GM06990 (cell line): ENCODE data around the gene SLC35F1.

Source experiments
- DNase-seq: peaks from one replicate; pipeline ENCODE4 v3.0.0-alpha.2; 2011; ENCODE audit not compliant: insufficient read length; ENCODE audit errors: extremely low read depth
- H3K27me3 ChIP-seq: replicated peaks from 2 replicates; pipeline ENCODE4 v1.6.0; 2011; ENCODE audit warnings: low read length; ENCODE audit not compliant: control insufficient read depth, insufficient read depth
- H3K36me3 ChIP-seq: 2 replicates; pipeline ENCODE4 v1.5.1; 2011; ENCODE audit warnings: low read length; ENCODE audit not compliant: control insufficient read depth, insufficient read depth
- H3K4me3 ChIP-seq: replicated peaks from 2 replicates; pipeline ENCODE4 v1.5.1; 2011; ENCODE audit warnings: low read depth, mild to moderate bottlenecking, control low read depth, low read length
- CTCF ChIP-seq: IDR thresholded peaks from 2 replicates; pipeline ENCODE4 v1.5.1; 2011; ENCODE audit warnings: low read length, control low read depth, mild to moderate bottlenecking, inconsistent platforms; ENCODE audit not compliant: insufficient read depth, poor library complexity, severe bottlenecking

SLC35F1 gene

GRCh38 chr6:117986396-117986795 is 79.3 kb downstream of the SLC35F1 start:
- no peaks in the 10 kb centered on the region for H3K36me3 ChIP-seq
- no peak for DNase-seq
- no peak overlapping the region for H3K4me3 ChIP-seq
- no peaks in the 10 kb centered on the region; the same call in 1 of the 2 replicates for H3K27me3 ChIP-seq
- TF ChIP-seq CTCF = no peak

GRCh38 chr6:117989086-117989485 is 82.0 kb downstream of the SLC35F1 start:
- no peaks in the 10 kb centered on the region for H3K36me3 ChIP-seq
- TF ChIP-seq CTCF = no peak
- DNase-seq = no peak
- H3K27me3 ChIP-seq = no peaks in the 10 kb centered on the region; the same call in 1 of the 2 replicates
- no peak overlapping the region for H3K4me3 ChIP-seq

- H3K27me3 ChIP-seq = no peaks in the 10 kb centered on the region; the same call in 1 of the 2 replicates
- DNase-seq = no peak
- TF ChIP-seq CTCF = no peak
- no peak overlapping the region for H3K4me3 ChIP-seq
- no peaks in the 10 kb centered on the region for H3K36me3 ChIP-seq
Measured at GRCh38 chr6:117990151-117990550, 83.1 kb downstream of the SLC35F1 start.

- Histone ChIP-seq H3K27me3 (no peaks in the 10 kb centered on the region), H3K36me3 (no peaks in the 10 kb centered on the region), H3K4me3 (no peak overlapping the region)
- no peak for TF ChIP-seq CTCF
- DNase-seq = no peak
Measured at GRCh38 chr6:117992856-117993255, 85.8 kb downstream of the SLC35F1 start.

GRCh38 chr6:118012944-118013343 is 105.9 kb downstream of the SLC35F1 start:
- Histone ChIP-seq H3K36me3 (no peaks in the 10 kb centered on the region), H3K27me3 (no peaks in the 10 kb centered on the region), H3K4me3 (no peak overlapping the region)
- TF ChIP-seq CTCF = no peak
- DNase-seq = no peak

GRCh38 chr6:118016532-118016931 is 109.5 kb downstream of the SLC35F1 start:
- H3K27me3 ChIP-seq = no peaks in the 10 kb centered on the region
- TF ChIP-seq CTCF = no peak
- H3K4me3 ChIP-seq = no peak overlapping the region
- H3K36me3 ChIP-seq = no peaks in the 10 kb centered on the region
- DNase-seq = no peak
